Cardiac ventricle fibroblast (primary cell): ENCODE measurements around the gene ZBED1. TPM values are rescaled to one million over a fixed set of nuclear protein-coding genes. Genes with fewer than 3 reads are reported as not detected.

ENCODE experiments used
- total RNA-seq: library from RNA; depleted of rRNA; stranded (reverse); fragments of >200 nt; gene quantifications from 2 replicates; pipeline ENCODE4 v1.2.3, GENCODE V29; 2015

Gene ZBED1
- 29.5 and 29.9 TPM in 2 replicates for total RNA-seq

GRCh38 chrX:2500803-2501558 lies at the start of gene ZBED1, which contains the start of gene DHRSX:
Gene ZBED1, minus strand, starts transcription at chrX:2500976. Its CDS starts 10,257 bp downstream, at chrX:2490719.
Gene DHRSX, minus strand, starts transcription at chrX:2500976. Its CDS starts 51 bp downstream, at chrX:2500925.

Other genes starting within 250 kb of the ZBED1 start
- 18.7 and 27.5 TPM in 2 replicates for gene DHRSX, start within 50 bp of the ZBED1 start, total RNA-seq
- gene CD99, start 190.3 kb upstream of the ZBED1 start, total RNA-seq = 494 and 509 TPM in 2 replicates